Retinal pigment epithelial cell (primary cell): ENCODE measurements around the gene GLCE.

ENCODE experiments used
- DNase-seq: peaks from one replicate; pipeline ENCODE4 v3.0.0-alpha.2; 2010; ENCODE audit warnings: low read depth
- H3K4me3 ChIP-seq: 2 replicates; pipeline ENCODE4 v1.5.1; 2011; ENCODE audit warnings: mild to moderate bottlenecking, low read length, control low read depth, moderate library complexity
- CTCF ChIP-seq: conservative IDR thresholded peaks from 2 replicates; pipeline ENCODE4 v1.5.1; 2011; ENCODE audit warnings: low read depth, low read length, control low read depth, inconsistent platforms

The GLCE gene

GRCh38 chr15:69185706-69186105 lies 25.3 kb downstream of the GLCE start:
- H3K4me3 ChIP-seq: no peak overlapping the region
- DNase-seq: no peak
- TF ChIP-seq CTCF: no peak

- no peak for TF ChIP-seq CTCF
- no peak for DNase-seq
- no peak overlapping the region for H3K4me3 ChIP-seq
Measured at GRCh38 chr15:69189157-69189556, 28.7 kb downstream of the GLCE start.

GRCh38 chr15:69190091-69190490 lies 29.7 kb downstream of the GLCE start:
- TF ChIP-seq CTCF: no peak

DNA sequence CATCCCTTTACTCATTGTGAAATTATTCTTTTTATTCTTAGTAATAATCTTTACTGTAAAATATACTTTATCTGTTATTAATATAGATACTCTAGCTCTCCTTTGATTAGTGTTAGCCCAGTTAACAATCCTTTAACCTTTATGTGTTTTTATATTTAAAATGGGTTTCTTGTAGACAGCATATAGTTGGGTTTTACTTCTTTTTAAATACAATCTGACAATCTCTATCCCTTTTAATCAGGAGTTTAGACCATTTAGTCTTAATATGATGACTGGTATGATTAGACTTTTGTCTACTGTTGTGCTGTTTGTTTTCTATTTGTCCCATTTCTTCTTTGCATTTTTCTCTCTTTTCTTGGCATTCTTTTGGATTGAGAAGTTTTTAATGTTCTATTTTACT lies 30.1 kb downstream of the GLCE start:
- DNase-seq: no peak
- no peak overlapping the region for H3K4me3 ChIP-seq
- TF ChIP-seq CTCF: no peak

More at GRCh38 chr15:69190091-69190490, 29.7 kb downstream of the GLCE start:
- no peak overlapping the region for H3K4me3 ChIP-seq
- DNase-seq: no peak

DNA sequence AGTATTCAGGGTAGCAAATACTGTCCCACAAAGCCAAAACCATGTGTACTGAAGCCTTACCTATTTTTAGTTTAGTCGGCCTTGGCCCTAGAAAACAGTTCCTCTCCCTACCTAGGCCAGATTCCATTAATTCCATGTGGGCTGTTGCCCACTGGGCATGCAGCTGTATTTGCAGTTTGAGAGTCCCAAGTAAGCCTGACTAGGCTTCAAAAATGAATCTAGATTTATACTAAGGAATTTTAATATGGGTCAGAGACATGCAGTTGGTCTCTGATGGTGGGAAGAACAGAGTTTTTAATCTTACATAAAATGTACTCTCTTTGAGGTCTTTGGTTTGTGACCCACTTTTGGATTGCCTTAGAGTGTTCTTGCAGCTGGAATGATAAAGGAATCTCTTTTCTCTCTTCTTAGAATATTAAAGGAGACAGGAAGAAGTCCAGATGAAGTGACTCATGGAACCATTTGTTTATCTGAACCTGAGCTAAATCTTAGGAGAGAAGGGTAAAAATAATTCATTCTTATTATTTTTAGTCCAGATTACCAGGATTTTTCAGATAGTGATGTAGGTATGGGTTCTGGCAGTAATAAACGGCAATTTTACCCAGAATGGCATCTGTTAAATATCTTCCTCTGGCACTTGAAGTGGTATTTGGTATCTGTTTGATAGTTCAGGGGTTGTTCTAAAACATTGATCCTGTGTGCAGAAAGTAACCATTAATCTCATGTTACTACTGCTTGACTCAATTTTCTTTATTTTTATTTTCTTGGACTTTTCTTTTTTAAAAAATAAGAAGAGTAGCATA lies 33.8 kb downstream of the GLCE start:
- no peak for TF ChIP-seq CTCF
- DNase-seq: no peak
- no peak overlapping the region for H3K4me3 ChIP-seq

DNA sequence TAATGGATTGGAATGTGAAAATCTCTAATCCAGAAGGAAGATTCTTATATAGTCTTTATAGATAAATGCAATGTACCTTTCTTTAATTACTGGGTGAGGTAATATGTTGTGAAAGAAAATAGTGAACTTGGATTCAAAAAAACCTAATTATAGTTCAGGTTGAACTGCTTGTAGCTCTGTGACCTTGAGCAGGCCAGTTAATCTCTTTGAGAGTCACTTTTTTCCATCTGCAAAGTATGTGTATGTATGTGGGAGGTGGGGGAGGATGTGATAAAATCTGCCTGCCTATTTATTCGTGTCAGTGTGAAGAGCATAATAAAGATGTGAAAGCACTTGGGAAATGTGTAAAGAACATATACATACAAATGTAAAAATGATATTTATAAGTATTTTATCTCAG lies 34.4 kb downstream of the GLCE start:
- DNase-seq: no peak
- no peak for TF ChIP-seq CTCF
- H3K4me3 ChIP-seq: no peak overlapping the region
